ENCODE measurements around the gene OSBPL6.

OSBPL6 gene

DNA sequence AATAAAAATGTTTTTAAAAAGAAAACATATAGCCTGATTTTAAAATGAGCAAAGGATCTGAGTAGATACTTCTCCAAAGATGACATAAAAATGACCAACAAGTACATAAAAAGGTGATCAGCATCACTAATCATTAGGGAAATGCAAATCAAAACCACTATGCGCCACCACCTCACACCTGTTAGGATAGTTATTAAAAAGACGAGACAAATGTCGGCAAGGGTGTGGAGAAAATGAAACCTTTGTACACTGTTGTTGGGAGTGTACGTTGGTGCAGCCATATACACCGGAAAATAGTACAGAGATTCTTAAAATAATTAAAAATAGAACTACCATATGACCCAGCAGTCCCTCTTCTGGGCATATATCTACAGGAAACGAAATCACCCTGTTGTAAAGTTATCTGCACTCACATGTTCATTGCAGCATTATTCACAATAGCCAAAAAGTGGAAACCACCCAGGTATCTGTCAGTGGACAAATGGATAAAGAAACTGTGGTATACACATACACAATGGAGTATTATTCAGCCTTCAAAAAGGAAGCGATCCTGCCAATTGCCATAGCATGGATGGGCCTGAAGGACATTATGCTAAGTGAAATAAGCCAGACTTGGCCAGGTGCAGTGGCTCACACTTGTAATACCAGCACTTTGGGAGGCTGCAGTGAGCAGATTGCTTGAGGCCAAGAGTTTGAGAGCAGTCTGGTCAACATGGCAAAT, 165.0 kb downstream of the OSBPL6 start:
- no peak overlapping the region for H3K27ac ChIP-seq (ENCODE audit: insufficient read depth, low read length, poor library complexity, severe bottlenecking)
- no peaks in the 10 kb centered on the region for H3K9me3 ChIP-seq (ENCODE audit: control insufficient read depth, low read length)
- no peak for DNase-seq
- H3K4me1 ChIP-seq (ENCODE audit: control insufficient read depth, insufficient read depth, low read length, poor library complexity, severe bottlenecking), result no peaks in the 10 kb centered on the region
- no peaks in the 10 kb centered on the region for H3K36me3 ChIP-seq (ENCODE audit: control insufficient read depth, insufficient read depth, low read length)
- H3K27me3 ChIP-seq (replicated peaks; ENCODE audit: control insufficient read depth, insufficient read depth, low read length, poor library complexity, severe bottlenecking), result no peaks in the 10 kb centered on the region
- no peak overlapping the region for H3K4me3 ChIP-seq (ENCODE audit: insufficient read depth, low read depth, low read length, poor library complexity, severe bottlenecking)

DNA sequence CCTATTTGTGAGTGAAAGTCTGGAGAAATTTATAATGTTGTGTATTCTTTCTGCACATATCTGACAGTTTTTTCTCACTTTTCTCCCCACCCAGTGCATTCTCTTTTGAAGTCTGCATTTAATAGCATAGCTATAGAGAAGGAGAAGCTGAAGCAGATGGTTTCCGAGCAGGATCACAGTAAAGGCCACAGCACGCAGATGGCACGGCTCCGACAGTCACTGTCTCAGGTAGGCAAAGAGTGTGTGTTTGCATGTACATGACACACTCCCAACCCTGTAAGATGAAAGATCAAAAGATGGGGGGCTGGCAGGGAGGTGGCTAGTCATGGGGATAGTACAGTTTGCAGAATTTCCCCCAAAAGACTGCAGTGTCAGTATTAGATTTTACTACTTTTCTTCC, 167.3 kb downstream of the OSBPL6 start:
- Histone ChIP-seq H3K27ac (ENCODE audit: insufficient read depth, low read length, poor library complexity, severe bottlenecking) (no peak overlapping the region), H3K9me3 (ENCODE audit: control insufficient read depth, low read length) (no peaks in the 10 kb centered on the region), H3K4me1 (ENCODE audit: control insufficient read depth, insufficient read depth, low read length, poor library complexity, severe bottlenecking) (no peaks in the 10 kb centered on the region), H3K4me3 (ENCODE audit: insufficient read depth, low read depth, low read length, poor library complexity, severe bottlenecking) (no peak overlapping the region), H3K27me3 (replicated peaks; ENCODE audit: control insufficient read depth, insufficient read depth, low read length, poor library complexity, severe bottlenecking) (no peaks in the 10 kb centered on the region), H3K36me3 (ENCODE audit: control insufficient read depth, insufficient read depth, low read length) (no peaks in the 10 kb centered on the region)
- DNase-seq, result no peak

- DNase-seq, result no peak
- Histone ChIP-seq H3K4me1 (ENCODE audit: control insufficient read depth, insufficient read depth, low read length, poor library complexity, severe bottlenecking) (no peaks in the 10 kb centered on the region), H3K4me3 (ENCODE audit: insufficient read depth, low read depth, low read length, poor library complexity, severe bottlenecking) (no peak overlapping the region), H3K27me3 (replicated peaks; ENCODE audit: control insufficient read depth, insufficient read depth, low read length, poor library complexity, severe bottlenecking) (no peaks in the 10 kb centered on the region), H3K9me3 (ENCODE audit: control insufficient read depth, low read length) (no peaks in the 10 kb centered on the region), H3K27ac (ENCODE audit: insufficient read depth, low read length, poor library complexity, severe bottlenecking) (no peak overlapping the region), H3K36me3 (ENCODE audit: control insufficient read depth, insufficient read depth, low read length) (no peaks in the 10 kb centered on the region)
These were observed 168.9 kb downstream of the OSBPL6 start for GRCh38 chr2:178363252-178363651.

GRCh38 chr2:178365116-178365515, 170.8 kb downstream of the OSBPL6 start:
- DNase-seq, result no peak
- H3K36me3 ChIP-seq (ENCODE audit: control insufficient read depth, insufficient read depth, low read length), result no peaks in the 10 kb centered on the region

GRCh38 chr2:178366412-178366811, 172.1 kb downstream of the OSBPL6 start:
- Histone ChIP-seq H3K27ac (ENCODE audit: insufficient read depth, low read length, poor library complexity, severe bottlenecking) (no peak overlapping the region), H3K36me3 (ENCODE audit: control insufficient read depth, insufficient read depth, low read length) (no peaks in the 10 kb centered on the region)
- DNase-seq, result no peak

More at GRCh38 chr2:178365116-178365515, 170.8 kb downstream of the OSBPL6 start:
- no peaks in the 10 kb centered on the region for H3K4me1 ChIP-seq (ENCODE audit: control insufficient read depth, insufficient read depth, low read length, poor library complexity, severe bottlenecking)
- no peaks in the 10 kb centered on the region for H3K27me3 ChIP-seq (replicated peaks; ENCODE audit: control insufficient read depth, insufficient read depth, low read length, poor library complexity, severe bottlenecking)
- H3K27ac ChIP-seq (ENCODE audit: insufficient read depth, low read length, poor library complexity, severe bottlenecking), result no peak overlapping the region
- no peak overlapping the region for H3K4me3 ChIP-seq (ENCODE audit: insufficient read depth, low read depth, low read length, poor library complexity, severe bottlenecking)
- no peaks in the 10 kb centered on the region for H3K9me3 ChIP-seq (ENCODE audit: control insufficient read depth, low read length)

DNA sequence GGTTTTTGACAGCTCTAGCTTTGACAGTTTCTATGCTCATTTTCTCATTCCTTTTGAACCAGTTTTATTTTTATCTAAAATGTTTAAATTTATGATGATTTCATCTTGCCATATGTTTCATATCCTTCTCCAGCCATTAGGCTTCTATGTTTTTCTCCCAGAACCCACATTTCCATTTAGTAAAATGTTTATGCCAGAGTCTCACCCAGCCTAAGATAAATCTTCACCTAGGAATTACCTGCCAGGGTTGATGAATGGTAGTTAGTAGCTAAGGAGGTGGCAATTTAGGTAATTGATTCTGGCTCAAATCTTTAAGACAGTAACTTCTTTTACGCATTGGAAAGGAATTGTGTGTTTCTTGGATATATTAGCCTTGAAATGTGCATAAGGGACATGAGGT, 173.0 kb downstream of the OSBPL6 start:
- no peak for DNase-seq
- H3K4me1 ChIP-seq (ENCODE audit: control insufficient read depth, insufficient read depth, low read length, poor library complexity, severe bottlenecking), result no peaks in the 10 kb centered on the region
- H3K36me3 ChIP-seq (ENCODE audit: control insufficient read depth, insufficient read depth, low read length), result no peaks in the 10 kb centered on the region
- no peaks in the 10 kb centered on the region for H3K27me3 ChIP-seq (replicated peaks; ENCODE audit: control insufficient read depth, insufficient read depth, low read length, poor library complexity, severe bottlenecking)
- no peaks in the 10 kb centered on the region for H3K9me3 ChIP-seq (ENCODE audit: control insufficient read depth, low read length)
- no peak overlapping the region for H3K4me3 ChIP-seq (ENCODE audit: insufficient read depth, low read depth, low read length, poor library complexity, severe bottlenecking)
- H3K27ac ChIP-seq (ENCODE audit: insufficient read depth, low read length, poor library complexity, severe bottlenecking), result no peak overlapping the region

More at GRCh38 chr2:178366412-178366811, 172.1 kb downstream of the OSBPL6 start:
- H3K9me3 ChIP-seq (ENCODE audit: control insufficient read depth, low read length), result no peaks in the 10 kb centered on the region
- no peaks in the 10 kb centered on the region for H3K4me1 ChIP-seq (ENCODE audit: control insufficient read depth, insufficient read depth, low read length, poor library complexity, severe bottlenecking)
- H3K4me3 ChIP-seq (ENCODE audit: insufficient read depth, low read depth, low read length, poor library complexity, severe bottlenecking), result no peak overlapping the region
- H3K27me3 ChIP-seq (replicated peaks; ENCODE audit: control insufficient read depth, insufficient read depth, low read length, poor library complexity, severe bottlenecking), result no peaks in the 10 kb centered on the region

- DNase-seq, result no peak
- no peaks in the 10 kb centered on the region for H3K9me3 ChIP-seq (ENCODE audit: control insufficient read depth, low read length)
- no peak overlapping the region for H3K4me3 ChIP-seq (ENCODE audit: insufficient read depth, low read depth, low read length, poor library complexity, severe bottlenecking)
- no peak overlapping the region for H3K27ac ChIP-seq (ENCODE audit: insufficient read depth, low read length, poor library complexity, severe bottlenecking)
- peaks cover 4% of the 10 kb centered on the region for H3K27me3 ChIP-seq (replicated peaks; ENCODE audit: control insufficient read depth, insufficient read depth, low read length, poor library complexity, severe bottlenecking)
- H3K4me1 ChIP-seq (ENCODE audit: control insufficient read depth, insufficient read depth, low read length, poor library complexity, severe bottlenecking), result no peaks in the 10 kb centered on the region
- H3K36me3 ChIP-seq (ENCODE audit: control insufficient read depth, insufficient read depth, low read length), result no peaks in the 10 kb centered on the region
These were observed 180.6 kb downstream of the OSBPL6 start for GRCh38 chr2:178374865-178375264.

- H3K9me3 ChIP-seq (ENCODE audit: control insufficient read depth, low read length), result no peaks in the 10 kb centered on the region
- H3K4me3 ChIP-seq (ENCODE audit: insufficient read depth, low read depth, low read length, poor library complexity, severe bottlenecking), result no peak overlapping the region
- no peak overlapping the region for H3K27ac ChIP-seq (ENCODE audit: insufficient read depth, low read length, poor library complexity, severe bottlenecking)
- H3K27me3 ChIP-seq (replicated peaks; ENCODE audit: control insufficient read depth, insufficient read depth, low read length, poor library complexity, severe bottlenecking), result peaks cover 4% of the 10 kb centered on the region
- no peaks in the 10 kb centered on the region for H3K36me3 ChIP-seq (ENCODE audit: control insufficient read depth, insufficient read depth, low read length)
- no peaks in the 10 kb centered on the region for H3K4me1 ChIP-seq (ENCODE audit: control insufficient read depth, insufficient read depth, low read length, poor library complexity, severe bottlenecking)
- no peak for DNase-seq
These were observed 182.7 kb downstream of the OSBPL6 start for GRCh38 chr2:178377046-178377445.

GRCh38 chr2:178379162-178380004, 185.1 kb downstream of the OSBPL6 start:
- no peak for DNase-seq
- H3K36me3 ChIP-seq (ENCODE audit: control insufficient read depth, insufficient read depth, low read length), result no peaks in the 10 kb centered on the region

GRCh38 chr2:178380763-178381162, 186.5 kb downstream of the OSBPL6 start:
- DNase-seq, result no peak
- H3K36me3 ChIP-seq (ENCODE audit: control insufficient read depth, insufficient read depth, low read length), result no peaks in the 10 kb centered on the region
- no peak overlapping the region for H3K4me3 ChIP-seq (ENCODE audit: insufficient read depth, low read depth, low read length, poor library complexity, severe bottlenecking)
- H3K4me1 ChIP-seq (ENCODE audit: control insufficient read depth, insufficient read depth, low read length, poor library complexity, severe bottlenecking), result no peaks in the 10 kb centered on the region
- no peaks in the 10 kb centered on the region for H3K9me3 ChIP-seq (ENCODE audit: control insufficient read depth, low read length)
- H3K27me3 ChIP-seq (replicated peaks; ENCODE audit: control insufficient read depth, insufficient read depth, low read length, poor library complexity, severe bottlenecking), result no peaks in the 10 kb centered on the region
- H3K27ac ChIP-seq (ENCODE audit: insufficient read depth, low read length, poor library complexity, severe bottlenecking), result no peak overlapping the region

More at GRCh38 chr2:178379162-178380004, 185.1 kb downstream of the OSBPL6 start:
- Histone ChIP-seq H3K9me3 (ENCODE audit: control insufficient read depth, low read length) (no peaks in the 10 kb centered on the region), H3K4me3 (ENCODE audit: insufficient read depth, low read depth, low read length, poor library complexity, severe bottlenecking) (no peak overlapping the region), H3K4me1 (ENCODE audit: control insufficient read depth, insufficient read depth, low read length, poor library complexity, severe bottlenecking) (no peaks in the 10 kb centered on the region), H3K27ac (ENCODE audit: insufficient read depth, low read length, poor library complexity, severe bottlenecking) (no peak overlapping the region), H3K27me3 (replicated peaks; ENCODE audit: control insufficient read depth, insufficient read depth, low read length, poor library complexity, severe bottlenecking) (peaks cover 1% of the 10 kb centered on the region)

Measured in effector memory CD4-positive, alpha-beta T cell (primary cell).